ENCODE measurements around the gene MIPEP.

GRCh38 chr13:23833733-23834611 lies 55.2 kb downstream of the MIPEP start:
- TF ChIP-seq POLR2A (IDR thresholded peaks at IDR 0.05; ENCODE audit: low read length) (no peak), GATA1 (IDR thresholded peaks at IDR 0.05; ENCODE audit: low read depth, low read length) (no peak)

Measured in erythroblast (primary cell).